ENCODE data around the gene CTU2.

DNA sequence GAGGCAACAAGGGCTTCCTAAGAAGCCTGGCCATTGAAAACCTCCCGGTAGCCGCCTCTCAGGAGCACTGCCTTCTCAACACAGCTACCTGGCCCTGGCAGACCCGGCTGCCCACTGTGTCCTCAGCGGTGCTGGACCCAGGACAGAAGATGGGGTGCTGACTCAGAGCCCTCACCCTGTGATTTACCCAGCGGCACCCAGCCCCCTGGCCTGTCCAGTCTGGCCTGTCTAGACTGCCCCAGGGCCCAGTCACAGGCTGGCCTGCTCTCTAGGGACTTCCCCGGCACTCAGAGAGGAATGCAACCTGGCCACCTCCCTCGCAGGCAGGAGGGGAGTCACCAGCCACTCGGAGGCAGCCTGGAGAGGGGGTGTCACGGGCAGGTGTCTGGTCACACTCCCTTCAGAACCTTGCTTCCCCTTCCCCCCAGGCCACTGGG, 58.6 kb downstream of the CTU2 start:
- TF ChIP-seq, protein P1, sequence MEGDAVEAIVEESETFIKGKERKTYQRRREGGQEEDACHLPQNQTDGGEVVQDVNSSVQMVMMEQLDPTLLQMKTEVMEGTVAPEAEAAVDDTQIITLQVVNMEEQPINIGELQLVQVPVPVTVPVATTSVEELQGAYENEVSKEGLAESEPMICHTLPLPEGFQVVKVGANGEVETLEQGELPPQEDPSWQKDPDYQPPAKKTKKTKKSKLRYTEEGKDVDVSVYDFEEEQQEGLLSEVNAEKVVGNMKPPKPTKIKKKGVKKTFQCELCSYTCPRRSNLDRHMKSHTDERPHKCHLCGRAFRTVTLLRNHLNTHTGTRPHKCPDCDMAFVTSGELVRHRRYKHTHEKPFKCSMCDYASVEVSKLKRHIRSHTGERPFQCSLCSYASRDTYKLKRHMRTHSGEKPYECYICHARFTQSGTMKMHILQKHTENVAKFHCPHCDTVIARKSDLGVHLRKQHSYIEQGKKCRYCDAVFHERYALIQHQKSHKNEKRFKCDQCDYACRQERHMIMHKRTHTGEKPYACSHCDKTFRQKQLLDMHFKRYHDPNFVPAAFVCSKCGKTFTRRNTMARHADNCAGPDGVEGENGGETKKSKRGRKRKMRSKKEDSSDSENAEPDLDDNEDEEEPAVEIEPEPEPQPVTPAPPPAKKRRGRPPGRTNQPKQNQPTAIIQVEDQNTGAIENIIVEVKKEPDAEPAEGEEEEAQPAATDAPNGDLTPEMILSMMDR (IDR thresholded peaks at IDR 0.05 in 8 of 11, conservative IDR thresholded peaks at IDR 0.05 in 3 of 11), result no peak
- TF ChIP-seq POLR2A (IDR thresholded peaks at IDR 0.05) (no peak), POLR2AphosphoS5 (IDR thresholded peaks at IDR 0.05) (peak in 1 of 3 donors; percentile 9)

Measured in spleen (tissue), 7 donors.